CD4-positive, alpha-beta T cell treated with Interleukin-1 beta for 1 hour (primary cell): ENCODE data around the gene QSOX2.

Experiments used
- DNase-seq, 2 donors: peaks; one replicate each; pipeline ENCODE4 v3.0.0-alpha.2; 2020 to 2022

The QSOX2 gene, protein sequence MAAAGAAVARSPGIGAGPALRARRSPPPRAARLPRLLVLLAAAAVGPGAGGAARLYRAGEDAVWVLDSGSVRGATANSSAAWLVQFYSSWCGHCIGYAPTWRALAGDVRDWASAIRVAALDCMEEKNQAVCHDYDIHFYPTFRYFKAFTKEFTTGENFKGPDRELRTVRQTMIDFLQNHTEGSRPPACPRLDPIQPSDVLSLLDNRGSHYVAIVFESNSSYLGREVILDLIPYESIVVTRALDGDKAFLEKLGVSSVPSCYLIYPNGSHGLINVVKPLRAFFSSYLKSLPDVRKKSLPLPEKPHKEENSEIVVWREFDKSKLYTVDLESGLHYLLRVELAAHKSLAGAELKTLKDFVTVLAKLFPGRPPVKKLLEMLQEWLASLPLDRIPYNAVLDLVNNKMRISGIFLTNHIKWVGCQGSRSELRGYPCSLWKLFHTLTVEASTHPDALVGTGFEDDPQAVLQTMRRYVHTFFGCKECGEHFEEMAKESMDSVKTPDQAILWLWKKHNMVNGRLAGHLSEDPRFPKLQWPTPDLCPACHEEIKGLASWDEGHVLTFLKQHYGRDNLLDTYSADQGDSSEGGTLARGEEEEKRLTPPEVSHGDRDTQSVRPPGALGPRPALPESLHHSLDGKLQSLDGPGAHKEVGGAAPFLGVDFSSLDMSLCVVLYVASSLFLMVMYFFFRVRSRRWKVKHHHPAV

DNA sequence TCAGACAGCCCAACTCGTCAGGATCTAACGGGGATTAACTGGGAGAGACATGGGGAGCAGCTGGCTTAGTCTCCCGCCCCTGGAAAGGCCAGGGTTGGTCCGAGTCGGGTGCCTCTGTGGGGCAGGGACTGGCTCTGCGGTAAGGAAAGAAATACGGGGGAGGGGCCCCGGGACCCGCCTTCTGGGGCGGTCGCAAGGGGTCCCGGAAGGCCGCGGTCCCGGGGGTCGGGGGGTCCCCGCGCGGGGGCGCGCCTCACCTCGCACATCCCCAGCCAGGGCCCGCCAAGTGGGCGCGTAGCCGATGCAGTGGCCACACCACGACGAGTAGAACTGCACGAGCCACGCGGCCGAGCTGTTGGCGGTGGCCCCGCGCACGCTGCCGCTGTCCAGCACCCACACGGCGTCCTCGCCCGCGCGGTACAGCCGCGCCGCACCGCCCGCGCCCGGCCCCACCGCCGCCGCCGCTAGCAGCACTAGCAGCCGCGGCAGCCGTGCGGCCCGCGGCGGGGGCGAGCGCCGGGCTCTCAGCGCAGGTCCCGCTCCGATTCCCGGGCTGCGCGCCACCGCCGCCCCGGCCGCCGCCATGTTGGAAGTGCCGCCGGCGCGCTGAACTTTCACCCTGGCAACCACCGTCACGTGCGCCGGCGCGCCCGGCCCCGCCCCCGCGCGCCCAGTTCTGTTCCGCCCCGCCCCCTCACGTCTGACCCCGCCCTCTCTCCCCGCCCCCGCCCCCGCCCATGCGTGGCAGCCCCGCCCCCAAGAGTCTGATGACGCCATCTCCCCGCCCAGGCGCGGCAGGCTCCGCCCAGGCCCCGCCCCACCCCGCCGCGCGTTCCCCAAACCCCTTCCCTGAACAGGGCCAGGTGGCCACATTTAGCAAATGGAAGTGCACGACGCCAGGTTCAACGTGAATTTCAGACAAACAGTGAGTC lies at the start of gene QSOX2:
QSOX2 (minus strand) TSS at position 594 of the 932 bp plus-strand sequence; CDS start at position 585, 9 bp downstream.
- DNase-seq: peak; percentile 83 to 86

DNA sequence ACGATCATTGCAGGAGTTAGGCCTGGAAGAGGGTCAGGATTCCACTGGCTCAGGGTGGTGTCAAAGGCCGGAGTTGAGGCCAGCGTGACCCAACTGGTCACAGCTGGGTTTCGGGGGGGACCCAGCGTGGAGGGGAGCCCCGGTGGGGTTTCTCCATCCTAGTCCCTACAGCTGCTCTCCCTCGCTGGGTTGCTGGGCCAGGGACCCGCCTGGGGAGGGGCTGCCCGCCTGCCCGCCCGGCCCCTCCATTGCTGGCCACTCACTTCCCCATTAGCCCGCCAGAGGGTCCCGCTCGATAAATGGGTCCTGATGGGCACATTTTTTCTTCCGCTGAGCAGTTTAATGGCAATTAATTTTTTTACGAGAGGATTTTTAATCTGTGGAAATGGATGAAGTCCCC lies 49.4 kb upstream of the QSOX2 start:
- DNase-seq: no peak

DNA sequence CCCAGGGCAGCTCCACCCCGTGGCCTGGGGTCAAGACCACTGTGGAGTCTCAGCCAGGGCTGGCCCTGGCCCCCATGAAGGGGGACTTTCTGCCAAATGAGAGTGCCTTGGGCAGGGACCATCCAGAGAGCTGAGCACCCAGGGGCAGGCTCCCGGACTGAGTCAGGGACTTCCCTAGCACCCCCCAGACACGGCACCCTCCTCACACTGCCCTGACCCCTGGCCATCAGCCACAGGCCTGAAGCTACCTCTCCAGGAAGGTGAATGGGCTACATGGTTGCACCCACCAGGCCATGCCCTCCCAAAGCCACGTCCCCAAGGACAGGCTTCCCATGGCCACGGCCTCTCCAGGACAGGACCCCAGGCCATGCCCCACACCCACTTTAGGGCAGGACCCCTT lies 48.8 kb upstream of the QSOX2 start:
- DNase-seq: no peak

DNA sequence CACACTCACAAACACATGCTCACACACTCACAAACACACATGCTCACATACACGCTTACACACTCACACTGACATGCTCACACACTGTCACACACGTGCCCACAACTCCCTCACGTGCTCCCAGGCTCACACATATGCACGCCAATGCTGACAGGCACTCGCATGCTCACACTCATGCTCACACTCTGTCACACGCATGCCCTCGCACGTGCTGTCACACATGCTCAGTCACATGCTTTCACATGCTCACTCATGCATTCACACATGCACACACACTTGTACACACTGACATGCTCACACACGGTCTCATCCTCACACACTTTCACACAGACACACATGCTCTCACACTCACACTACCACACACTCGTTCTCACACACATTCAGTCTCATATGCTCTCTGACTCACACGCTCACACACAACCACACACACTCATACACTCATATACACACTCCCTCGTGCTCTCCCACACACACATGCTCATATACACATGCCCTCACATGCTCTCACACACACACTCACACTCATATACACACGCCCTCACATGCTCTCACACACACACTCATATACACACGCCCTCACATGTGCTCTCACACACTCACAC lies 48.0 kb upstream of the QSOX2 start:
- no peak for DNase-seq

DNA sequence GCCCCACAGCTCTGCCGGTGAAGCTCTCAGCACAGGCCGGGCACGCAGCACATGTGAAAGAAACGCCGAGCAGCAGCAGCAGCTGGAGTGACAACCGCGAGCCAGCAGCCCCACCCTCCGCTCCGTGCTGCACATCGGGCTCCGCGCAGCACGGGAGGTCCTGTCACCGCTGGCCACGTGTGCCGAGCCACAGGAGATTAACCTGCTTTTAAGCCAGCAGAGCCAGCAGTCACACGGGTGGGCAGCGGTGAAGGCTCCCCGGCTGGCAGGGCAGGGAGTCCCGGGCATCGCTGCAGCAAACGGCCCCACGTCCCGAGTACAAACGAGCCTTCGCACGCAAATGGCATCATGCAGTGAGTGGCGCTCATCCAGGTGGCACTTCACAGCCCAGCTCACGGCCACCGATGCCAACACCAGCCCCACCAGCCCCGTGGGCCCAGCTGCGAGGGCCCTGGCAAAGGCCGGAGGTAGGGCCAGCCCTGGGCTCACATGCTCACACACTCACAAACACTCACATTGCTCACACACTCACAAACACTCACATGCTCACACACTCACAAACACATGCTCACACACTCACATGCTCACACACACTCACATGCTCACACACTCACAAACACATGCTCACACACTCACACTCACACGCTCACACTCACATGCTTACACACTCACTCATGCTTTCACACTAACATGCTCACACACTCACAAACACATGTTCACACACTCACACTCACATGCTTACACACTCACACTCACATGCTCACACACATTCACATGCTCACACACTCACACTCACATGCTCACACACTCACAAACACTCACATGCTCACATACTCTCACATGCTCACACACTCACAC lies 47.2 kb upstream of the QSOX2 start:
- no peak for DNase-seq

DNA sequence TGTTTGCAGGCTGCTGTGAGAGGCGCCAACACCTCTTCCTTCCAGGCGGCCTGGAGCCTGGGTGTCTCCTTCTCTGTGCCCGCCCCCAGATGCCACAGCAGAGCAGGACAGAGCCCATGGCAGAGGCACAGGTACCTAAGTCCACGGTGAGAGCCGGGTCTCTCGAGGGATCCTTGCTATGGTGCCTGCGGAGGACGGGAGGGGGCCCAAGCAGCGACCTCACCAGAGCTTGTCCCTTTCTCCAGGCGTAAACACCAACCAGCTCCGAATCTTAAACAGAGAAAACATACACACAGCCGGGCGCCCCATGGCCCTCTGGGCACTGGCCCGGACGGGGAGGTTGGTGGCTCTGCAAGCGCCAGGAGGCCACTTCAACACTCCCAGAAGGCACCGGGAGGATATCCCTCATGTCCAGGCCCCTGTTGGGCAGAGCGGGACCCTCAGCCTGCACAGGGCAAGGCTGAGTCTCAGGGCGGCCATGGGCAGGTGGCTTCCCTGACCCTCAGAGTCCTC lies 46.5 kb upstream of the QSOX2 start:
- DNase-seq: no peak

DNA sequence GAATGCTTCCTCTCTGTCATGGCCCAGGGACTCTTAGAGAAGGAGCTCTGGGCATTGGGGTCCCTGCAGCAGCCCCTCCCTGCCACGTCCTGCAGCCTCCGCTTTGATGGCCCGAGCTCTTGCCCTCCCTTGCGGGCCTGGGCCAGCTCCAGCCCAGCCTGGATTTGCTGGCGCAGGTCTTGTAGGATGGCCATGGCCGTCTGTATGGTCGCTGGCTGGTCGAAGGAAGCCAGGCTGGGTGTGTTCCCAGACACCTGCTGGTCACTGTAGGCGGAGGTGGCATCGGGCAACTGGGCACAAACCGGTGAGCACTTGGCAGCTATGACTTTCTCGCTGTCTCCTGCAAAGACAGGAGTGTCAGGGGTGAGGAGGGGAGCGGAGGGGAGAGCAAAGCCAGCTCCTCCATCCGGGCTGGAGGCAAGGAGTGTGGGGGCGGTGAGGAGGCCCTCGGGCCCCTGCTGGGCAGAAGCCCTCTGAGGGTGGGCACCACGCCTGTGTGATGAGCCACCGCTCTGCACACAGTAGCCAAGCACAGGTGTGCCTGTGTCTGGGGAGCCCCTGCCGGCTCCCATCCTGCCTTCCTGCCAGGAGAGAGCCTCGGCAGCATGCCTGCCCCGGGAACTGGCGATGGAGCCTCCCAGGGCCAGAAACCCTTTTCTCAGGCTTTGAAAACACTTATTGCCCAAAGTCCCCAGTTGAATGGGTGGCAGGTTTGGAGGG lies 45.9 kb upstream of the QSOX2 start:
- no peak for DNase-seq

DNA sequence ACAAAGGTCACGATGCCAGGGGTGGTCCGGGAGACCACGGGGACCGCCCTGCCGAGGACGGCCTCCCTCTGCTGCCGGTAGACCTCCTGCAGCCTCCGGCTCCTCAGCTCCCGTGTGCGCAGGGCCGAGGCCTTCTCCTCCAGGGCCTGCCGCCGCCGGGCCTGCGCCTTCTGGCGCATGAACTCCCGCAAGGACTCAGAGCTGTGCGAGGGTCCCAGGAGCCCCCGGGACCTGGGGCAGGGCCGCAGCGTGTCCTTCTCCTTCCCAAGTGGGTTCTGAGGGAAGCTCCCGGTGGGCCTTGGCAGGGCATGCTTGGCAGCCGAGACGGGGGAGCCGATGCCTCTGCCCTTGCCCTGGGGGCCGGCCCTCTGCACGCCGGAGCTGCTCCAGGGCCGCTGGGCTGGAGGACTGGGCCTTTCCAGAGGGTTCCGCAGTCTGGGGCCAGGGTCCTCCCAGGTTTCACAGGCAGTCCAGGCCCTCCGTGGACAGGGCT lies 44.9 kb upstream of the QSOX2 start:
- DNase-seq: no peak

DNA sequence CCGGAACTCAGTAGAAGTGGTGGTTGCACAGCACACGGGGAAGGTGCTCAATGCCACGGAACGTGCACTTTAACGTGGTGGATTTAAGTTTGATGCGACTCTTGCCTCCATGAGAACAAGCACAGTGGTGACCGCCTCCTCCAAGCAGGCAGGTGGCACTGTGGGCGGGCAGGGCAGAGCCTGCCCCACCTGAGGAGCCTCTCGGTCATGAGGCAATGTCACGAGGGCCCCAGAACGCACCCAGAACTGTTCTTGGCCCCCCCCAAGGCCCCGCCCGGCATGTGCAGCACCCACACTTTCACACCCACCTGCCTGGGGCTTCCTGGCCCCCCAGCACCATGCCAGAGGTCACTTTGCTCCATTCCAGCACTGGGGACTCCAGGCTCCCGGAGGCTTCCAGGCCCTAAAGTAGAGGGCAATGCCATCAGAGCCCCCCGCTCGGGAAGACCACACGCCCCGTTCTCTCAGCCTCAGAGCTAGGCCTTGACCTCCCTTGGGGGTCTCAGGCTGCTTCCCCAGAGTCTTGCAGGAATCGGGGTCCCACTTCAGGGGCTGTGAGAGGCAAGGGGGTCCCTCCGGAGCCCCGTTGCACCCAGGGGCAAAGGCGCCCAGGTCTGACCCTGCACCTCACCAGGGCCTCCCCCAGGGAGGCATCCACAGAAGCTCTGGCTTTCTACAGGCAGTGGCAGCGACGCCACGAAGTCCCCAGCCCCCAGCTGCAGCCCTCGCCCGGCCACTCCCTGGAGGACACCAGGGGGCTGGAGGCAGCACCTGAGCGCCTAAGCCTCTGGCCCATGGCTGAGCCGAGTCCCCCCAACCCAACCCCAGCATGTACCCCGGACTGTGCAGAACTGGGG lies 44.3 kb upstream of the QSOX2 start:
- DNase-seq: no peak

DNA sequence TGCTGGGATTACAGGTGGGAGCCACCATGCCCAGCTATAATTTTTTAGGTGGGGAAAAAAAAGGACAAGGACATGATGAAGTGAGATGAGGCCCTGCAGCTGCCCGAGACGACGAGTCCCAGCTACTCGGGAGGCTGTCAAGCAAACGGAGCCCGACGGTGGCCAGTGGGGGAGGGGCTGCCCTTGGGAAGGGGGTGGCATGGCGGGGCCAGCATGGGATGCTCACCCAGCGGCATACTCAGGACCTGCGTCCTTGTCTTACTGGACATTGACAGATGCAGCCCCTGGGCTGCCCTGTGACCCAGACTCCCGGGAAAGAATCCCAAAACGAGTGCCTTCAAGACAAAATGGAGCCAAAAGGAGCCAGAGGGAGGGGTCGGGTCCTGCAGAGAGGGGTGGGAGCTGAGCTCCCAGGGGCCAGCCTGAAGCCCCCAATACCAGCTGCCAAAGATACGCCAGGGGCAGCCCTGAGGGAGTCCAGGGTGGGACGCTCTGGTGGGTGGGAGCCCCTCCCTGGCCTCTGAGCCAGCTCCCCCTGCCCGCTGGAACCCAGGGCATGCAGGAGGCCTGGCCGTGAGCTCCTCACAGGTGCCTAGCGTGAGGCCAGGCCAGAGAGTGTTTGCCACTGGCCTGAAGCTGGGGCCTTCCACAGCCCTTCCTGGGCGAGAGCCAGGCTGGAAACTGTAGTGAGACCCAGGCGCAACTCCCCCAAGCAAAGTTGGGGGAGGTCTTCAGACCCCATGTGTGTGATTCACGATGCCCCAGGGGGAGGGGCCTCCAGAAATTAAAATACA lies 42.5 kb upstream of the QSOX2 start:
- DNase-seq: no peak

DNA sequence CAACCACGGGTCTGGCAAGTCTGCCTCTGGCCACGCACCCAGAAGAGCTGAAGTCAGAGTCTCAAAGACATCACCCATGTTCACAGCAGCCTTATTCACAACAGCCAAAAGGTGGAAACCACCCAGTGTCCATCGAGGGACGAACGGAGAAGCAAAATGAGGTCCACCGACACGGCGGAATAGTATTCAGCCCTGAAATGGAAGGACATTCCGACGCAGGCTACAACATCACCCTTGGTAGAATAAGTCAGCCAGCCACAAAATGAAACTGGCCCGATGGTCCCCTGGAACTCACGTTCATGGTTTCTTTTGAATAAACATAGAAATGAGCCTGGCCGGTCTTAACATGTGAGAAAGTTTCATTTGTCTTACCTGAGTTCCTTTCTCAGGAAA lies 41.4 kb upstream of the QSOX2 start:
- DNase-seq: no peak

DNA sequence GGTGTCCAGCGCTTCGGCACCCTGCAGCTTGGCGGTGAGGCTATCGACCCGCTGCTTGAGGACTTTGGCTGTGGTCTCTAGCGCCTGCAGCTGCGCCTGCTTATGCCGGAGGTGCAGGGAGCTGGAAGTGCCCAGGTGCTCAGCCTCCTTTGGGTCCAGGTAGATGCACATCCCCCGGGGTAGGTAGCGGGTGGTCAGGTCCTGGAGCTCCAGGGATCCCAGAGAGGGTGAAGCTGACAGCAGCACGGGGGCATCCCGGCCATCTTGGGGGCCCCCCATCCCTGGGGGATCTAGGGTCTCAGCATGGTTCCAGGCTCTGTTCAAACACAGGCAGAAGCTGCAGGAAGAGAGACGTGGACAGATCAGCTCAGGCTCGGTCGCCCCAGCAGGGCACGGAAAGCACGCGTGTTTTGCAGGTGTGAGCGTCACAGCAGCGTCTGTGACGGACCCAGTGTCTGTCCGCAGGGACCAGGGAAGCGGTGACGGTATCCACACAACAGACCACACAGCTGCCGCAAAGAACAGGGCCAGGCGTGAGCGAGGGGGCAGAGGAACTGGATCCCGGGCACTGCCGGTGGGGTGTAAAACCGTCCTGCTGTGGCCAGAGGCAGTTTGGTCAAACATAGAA lies 40.9 kb upstream of the QSOX2 start:
- DNase-seq: no peak

DNA sequence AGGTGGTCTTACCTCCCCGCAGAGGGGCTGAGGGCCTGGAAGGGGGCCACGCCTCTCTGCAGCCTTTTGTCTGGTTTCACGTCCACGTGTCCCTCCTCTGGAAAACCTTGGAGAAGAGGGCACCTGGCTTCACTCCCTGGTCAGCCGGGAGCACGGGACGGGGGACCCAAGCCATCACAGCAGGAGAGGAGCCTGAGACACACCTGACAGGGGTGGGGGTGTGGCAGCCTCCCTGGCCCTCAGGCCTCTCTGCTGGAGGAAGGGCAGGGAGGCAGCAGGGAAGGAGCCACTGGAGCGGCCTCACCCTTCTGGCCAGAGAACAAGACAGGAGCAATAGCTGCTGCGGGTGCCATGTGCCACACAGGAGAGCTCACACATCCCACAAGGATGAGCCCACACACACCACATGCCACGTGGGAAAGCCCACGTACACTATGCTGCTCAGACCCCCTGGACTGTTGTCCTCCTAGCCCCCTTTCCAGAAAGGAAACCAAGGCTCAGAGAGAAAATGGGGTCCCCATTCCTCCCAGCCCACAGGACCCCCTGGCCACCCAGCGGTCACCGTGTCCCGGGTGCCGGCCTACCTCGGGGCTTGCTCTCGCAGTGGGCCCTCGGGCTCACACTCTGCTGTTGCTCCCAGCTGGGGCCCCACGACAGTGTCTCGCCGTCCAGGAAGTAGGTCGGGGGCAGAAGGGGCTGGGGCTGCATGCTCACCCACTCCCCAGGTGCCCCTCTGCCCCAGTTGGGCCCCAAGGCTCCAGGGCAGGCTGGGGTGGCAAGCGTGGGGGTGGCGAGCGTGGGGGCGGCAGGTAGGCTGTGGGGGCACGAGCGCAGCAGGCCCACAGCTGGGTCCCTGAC lies 40.1 kb upstream of the QSOX2 start:
- DNase-seq: no peak

DNA sequence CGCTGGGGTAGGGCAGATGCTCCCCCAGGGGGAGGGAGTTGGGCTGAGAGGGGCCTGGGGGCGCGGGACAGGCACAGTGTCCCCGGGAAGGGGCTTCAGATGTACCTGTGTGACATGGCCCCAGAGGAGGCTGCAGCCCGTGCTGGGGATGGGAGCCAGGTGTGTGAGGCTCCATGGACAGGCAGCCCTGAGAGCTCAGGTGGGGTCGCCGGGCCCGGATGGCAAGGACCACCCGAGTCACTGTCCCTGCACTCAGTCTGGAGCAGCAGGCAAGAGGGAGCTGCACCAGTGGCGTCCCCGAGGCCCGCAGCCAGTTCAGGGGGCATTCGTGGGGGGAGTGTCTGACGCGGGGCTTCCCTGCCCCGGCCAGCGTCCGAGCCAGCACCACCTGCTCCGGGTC lies 39.3 kb upstream of the QSOX2 start:
- DNase-seq: no peak

DNA sequence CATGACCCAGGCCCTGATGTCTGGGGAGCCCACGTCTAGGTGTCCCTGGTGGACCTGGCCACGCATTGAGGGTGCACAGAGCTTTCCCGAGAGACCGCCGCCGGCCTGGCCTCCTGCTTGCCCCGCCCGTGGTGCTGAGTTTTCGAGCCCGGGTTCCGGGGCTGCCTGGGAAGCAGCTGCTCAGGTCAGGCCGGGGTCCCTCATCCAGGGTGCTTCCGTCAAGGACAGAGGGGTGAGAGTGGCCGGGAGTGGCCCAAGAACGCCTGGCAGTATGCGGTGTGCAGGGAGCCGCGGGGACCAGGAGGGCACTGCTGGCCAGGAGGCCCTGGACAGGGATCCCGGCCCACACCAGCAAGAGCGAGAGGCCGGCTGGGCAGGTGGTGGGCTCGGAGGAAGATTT lies 38.7 kb upstream of the QSOX2 start:
- no peak for DNase-seq

DNA sequence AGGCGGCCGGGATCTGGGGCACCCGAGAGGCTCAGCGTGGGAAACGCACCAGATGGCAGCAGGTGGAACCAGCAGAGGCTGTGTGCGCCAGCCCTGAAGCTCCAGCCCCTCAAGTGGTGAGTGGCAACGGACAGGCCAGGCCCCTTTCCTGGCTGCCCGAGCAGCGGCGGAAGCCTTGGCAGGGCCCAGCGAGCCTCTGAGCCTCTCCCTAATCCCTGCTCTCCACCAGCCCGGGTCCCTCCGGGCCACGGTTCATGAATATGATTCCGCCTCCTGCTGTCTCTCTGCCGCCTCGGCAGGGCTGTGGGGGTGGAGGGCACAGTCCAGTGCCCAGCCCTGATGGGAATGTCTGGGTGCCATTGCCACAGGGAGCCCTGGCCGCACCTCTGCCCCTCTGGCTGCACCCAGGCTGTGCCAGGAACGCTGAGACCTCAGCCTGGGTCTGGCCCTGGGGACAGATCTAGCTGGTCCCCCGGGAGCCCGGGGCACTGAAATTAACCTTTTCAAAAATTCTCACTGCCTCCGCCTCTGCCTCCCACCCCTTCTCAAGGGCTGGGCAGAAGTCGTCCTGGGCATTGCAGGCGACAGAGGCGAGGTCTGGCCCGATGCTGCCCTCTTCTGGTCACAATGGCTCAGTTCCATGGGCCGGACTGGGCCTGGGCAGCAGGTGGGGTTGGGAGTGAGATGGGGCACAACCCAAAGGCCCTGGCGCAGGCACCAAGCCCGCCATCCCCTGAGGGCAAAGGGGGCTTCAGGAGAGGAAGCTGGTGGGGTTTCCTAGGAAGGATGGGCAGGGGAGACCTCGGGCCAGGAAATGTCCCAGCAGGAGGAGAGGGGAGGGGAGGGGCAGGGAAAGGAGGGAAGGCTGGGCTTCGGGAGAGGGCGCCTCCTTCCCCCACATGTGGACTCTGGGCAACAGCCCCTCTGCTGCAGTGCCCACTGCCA lies 38.0 kb upstream of the QSOX2 start:
- peak; percentile 73 to 78 for DNase-seq
